HTERT RPE-1 (cell line): ENCODE measurements around the gene TXNL4B.

Experiments
- in situ Hi-C: fragments of 300-500 bp; cut with MboI; formaldehyde crosslinking; loops from 4 replicates; pipeline ENCODE4 v1.14.3; 2020; ENCODE audit warnings: low sequenced_read_pairs

TXNL4B gene

DNA sequence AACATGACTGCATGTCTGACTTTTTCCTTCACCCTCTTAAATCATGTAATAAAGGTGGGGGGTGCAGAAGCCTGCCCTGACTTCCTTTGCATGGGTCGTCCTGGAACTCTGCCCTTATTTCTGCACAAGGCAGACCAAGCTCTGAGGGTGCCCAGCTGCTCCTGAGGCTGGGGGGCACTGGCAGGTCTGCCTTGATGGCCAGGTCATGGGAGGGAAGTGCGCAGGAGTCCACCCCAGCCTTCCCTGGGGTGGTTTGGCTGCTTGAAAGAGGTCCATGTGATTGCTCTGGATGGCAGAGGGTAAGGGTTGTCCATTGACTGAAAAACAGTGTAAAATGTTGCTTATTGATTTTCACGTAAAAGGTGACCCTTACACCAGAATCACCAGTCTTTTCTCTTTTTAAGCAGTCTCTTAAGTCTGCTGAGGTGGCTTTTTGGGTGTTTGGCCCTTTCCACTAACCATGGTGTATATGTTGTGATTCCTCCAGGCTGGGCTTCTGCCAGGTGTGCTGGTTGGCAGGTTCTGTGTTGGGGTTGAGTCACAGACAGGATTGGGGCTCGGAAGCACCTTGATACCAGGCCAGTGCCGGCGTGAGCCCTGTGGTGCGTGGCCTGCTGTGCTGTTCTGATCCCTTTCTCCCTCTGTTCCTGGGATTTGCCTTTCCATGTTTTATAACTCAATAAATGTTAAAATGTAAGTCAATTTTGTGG lies 19.6 kb upstream of the TXNL4B start:
- in situ Hi-C loops: no loop called here

DNA sequence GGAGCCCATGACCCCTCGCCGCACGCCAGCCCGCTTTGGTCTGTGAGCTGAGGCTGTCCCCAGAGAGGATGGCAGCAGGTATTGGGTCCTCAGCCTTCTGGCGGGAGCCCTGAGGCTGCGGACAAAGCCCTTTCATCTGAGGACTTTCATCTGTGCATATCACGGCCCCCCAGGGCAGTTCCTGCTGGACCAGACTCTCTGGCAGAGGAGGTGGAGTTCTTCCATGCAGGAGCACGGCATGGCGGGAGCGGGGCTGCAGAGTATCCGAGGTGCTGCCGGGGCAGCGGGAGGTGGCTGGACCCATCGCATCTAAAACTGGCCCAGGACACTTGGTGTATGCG lies 19.0 kb upstream of the TXNL4B start:
- in situ Hi-C loops: no loop called here

- in situ Hi-C loops: no loop called here
Measured at GRCh38 chr16:72111657-72112451, 18.4 kb upstream of the TXNL4B start.

- in situ Hi-C loops: no loop called here
Measured at GRCh38 chr16:72110662-72111615, 17.5 kb upstream of the TXNL4B start.

GRCh38 chr16:72109966-72110530 lies 16.6 kb upstream of the TXNL4B start:
- in situ Hi-C loops: no loop called here

- in situ Hi-C loops: no loop called here
Measured at GRCh38 chr16:72109300-72109699, 15.9 kb upstream of the TXNL4B start.

GRCh38 chr16:72108353-72109102 lies 15.1 kb upstream of the TXNL4B start:
- in situ Hi-C loops: no loop called here

GRCh38 chr16:72107371-72107770 lies 14.0 kb upstream of the TXNL4B start:
- in situ Hi-C loops: no loop called here

GRCh38 chr16:72105978-72106377 lies 12.6 kb upstream of the TXNL4B start:
- in situ Hi-C loops: no loop called here

DNA sequence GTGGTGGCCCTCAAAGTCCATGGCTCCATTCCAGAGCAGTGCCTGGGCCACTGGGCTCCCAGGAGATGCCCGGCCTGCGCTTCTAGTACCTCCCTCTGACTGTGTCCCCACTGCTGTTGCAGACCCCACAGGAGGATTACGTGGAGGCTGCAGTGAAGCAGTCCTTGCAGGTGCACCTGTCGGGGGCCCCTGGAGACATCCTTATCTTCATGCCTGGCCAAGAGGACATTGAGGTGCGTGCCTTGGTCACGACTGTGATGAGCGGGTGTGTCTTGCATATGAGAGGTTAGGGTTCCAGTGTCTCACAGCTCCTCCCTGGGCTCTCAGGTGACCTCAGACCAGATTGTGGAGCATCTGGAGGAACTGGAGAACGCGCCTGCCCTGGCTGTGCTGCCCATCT lies 11.5 kb upstream of the TXNL4B start:
- in situ Hi-C loops: no loop called here

GRCh38 chr16:72101195-72101594 lies 7.8 kb upstream of the TXNL4B start:
- in situ Hi-C loops: no loop called here

- in situ Hi-C loops: no loop called here
Measured at GRCh38 chr16:72099377-72099818, 6.0 kb upstream of the TXNL4B start.

DNA sequence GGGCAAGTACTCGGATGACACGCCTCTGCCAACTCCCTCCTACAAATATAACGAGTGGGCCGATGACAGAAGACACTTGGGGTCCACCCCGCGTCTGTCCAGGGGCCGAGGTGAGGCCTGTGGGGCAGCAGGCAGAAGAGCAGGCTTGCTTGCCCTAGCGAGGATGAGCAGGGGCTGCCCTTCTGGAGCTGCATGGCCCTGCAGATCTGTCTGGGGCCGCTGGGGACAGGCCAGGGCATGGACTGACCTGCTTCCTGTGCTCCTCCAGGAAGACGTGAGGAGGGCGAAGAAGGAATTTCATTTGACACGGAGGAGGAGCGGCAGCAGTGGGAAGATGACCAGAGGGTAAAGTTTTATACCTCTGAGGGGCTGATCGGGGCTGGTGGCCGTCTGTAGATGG lies 5.5 kb upstream of the TXNL4B start:
- in situ Hi-C loops: no loop called here

GRCh38 chr16:72094266-72094610 lies 818 bp upstream of the TXNL4B start:
- in situ Hi-C loops: no loop called here

- in situ Hi-C loops: no loop called here
Measured at GRCh38 chr16:72092832-72093447, 480 bp downstream of the TXNL4B start.

- in situ Hi-C loops: no loop called here
Measured at GRCh38 chr16:72091217-72091616, 2.2 kb downstream of the TXNL4B start.

- in situ Hi-C loops: no loop called here
Measured at GRCh38 chr16:72085002-72085401, 8.4 kb downstream of the TXNL4B start.

DNA sequence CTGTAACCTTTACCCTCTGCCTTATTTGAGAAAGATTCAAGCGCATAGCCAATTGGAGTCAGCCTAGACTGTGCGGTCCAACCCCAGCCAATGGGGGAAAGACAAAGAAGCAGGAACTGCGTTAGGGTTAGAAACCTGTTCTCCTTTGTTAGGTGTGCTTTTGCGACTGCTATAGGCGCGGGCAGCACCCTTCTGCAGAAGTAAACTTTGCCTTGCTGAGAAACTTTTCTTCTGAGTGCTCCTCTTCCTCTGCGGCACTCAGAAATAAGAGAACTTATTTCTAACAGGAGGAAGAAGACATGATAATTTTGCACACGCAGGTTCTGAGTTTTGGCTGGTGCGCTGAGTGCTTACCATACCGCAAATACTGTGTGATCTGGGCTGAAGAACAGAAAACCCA lies 9.0 kb downstream of the TXNL4B start:
- in situ Hi-C loops: no loop called here

GRCh38 chr16:72083778-72084404 lies 9.5 kb downstream of the TXNL4B start:
- in situ Hi-C loops: no loop called here
